ENCODE data around the gene MRPS35.

MRPS35 gene

GRCh38 chr12:27802936-27803335 lies 92.3 kb downstream of the MRPS35 start:
- Histone ChIP-seq H3K9me3 (ENCODE audit: low read length) (no peaks in the 10 kb centered on the region), H3K4me2 (ENCODE audit: low read length) (no peak overlapping the region)

GRCh38 chr12:27805238-27805637 lies 94.6 kb downstream of the MRPS35 start:
- H3K9me3 ChIP-seq (ENCODE audit: low read length): no peaks in the 10 kb centered on the region
- no peaks in the 10 kb centered on the region for H3F3A ChIP-seq (ENCODE audit: insufficient read depth, low read length)
- H2AFZ ChIP-seq (ENCODE audit: low read length): no peak overlapping the region
- peaks cover 6% of the 10 kb centered on the region for H3K4me1 ChIP-seq (ENCODE audit: insufficient read depth, low read length, severe bottlenecking)
- H3K27me3 ChIP-seq (ENCODE audit: insufficient read depth, low read length): no peaks in the 10 kb centered on the region
- no peaks in the 10 kb centered on the region for H3K9me2 ChIP-seq (ENCODE audit: low read depth, low read length)
- no peaks in the 10 kb centered on the region for H3K36me3 ChIP-seq (ENCODE audit: insufficient read depth, low read length)
- no peak overlapping the region for H3K4me3 ChIP-seq (ENCODE audit: low read depth, low read length, poor library complexity, severe bottlenecking)
- no peak for TF ChIP-seq EZH2 (IDR thresholded peaks at IDR 0.05; ENCODE audit: borderline replicate concordance, low read length)
- TF ChIP-seq CTCF (IDR thresholded peaks at IDR 0.05; ENCODE audit: low read length): no peak
- H3K27ac ChIP-seq (ENCODE audit: low read depth, low read length, poor library complexity, severe bottlenecking): no peak overlapping the region
- no peak overlapping the region for H3K9ac ChIP-seq (ENCODE audit: low read length)
- no peaks in the 10 kb centered on the region for H4K20me1 ChIP-seq (ENCODE audit: insufficient read depth, low read length)
- no peaks in the 10 kb centered on the region for H3K79me2 ChIP-seq (ENCODE audit: insufficient read depth, low read length)
- no peak overlapping the region for H3K4me2 ChIP-seq (ENCODE audit: low read length)

More at GRCh38 chr12:27802936-27803335, 92.3 kb downstream of the MRPS35 start:
- no peak overlapping the region for H2AFZ ChIP-seq (ENCODE audit: low read length)
- TF ChIP-seq EZH2 (IDR thresholded peaks at IDR 0.05; ENCODE audit: borderline replicate concordance, low read length): no peak
- no peak for TF ChIP-seq CTCF (IDR thresholded peaks at IDR 0.05; ENCODE audit: low read length)
- no peak overlapping the region for H3K4me3 ChIP-seq (ENCODE audit: low read depth, low read length, poor library complexity, severe bottlenecking)
- no peak overlapping the region for H3K27ac ChIP-seq (ENCODE audit: low read depth, low read length, poor library complexity, severe bottlenecking)
- H3K9me2 ChIP-seq (ENCODE audit: low read depth, low read length): no peaks in the 10 kb centered on the region
- H3K4me1 ChIP-seq (ENCODE audit: insufficient read depth, low read length, severe bottlenecking): peaks cover 6% of the 10 kb centered on the region
- H3K27me3 ChIP-seq (ENCODE audit: insufficient read depth, low read length): no peaks in the 10 kb centered on the region
- no peaks in the 10 kb centered on the region for H3F3A ChIP-seq (ENCODE audit: insufficient read depth, low read length)
- no peak overlapping the region for H3K9ac ChIP-seq (ENCODE audit: low read length)
- H4K20me1 ChIP-seq (ENCODE audit: insufficient read depth, low read length): no peaks in the 10 kb centered on the region
- H3K79me2 ChIP-seq (ENCODE audit: insufficient read depth, low read length): no peaks in the 10 kb centered on the region
- peaks cover 17% of the 10 kb centered on the region for H3K36me3 ChIP-seq (ENCODE audit: insufficient read depth, low read length)
